Measurements from ENCODE around the gene ITGB2.
A peak's percentile ranks its signal among the peaks of the same experiment; 100 is the strongest.

ITGB2 gene

GRCh38 chr21:44911384-44912157 lies 9.1 kb downstream of the ITGB2 start:
- peak in 52 of 58 donors; percentile 27 to 84 (median 66) for DNase-seq

- DNase-seq = no peak
These were observed 9.7 kb downstream of the ITGB2 start for GRCh38 chr21:44911068-44911383.

DNA sequence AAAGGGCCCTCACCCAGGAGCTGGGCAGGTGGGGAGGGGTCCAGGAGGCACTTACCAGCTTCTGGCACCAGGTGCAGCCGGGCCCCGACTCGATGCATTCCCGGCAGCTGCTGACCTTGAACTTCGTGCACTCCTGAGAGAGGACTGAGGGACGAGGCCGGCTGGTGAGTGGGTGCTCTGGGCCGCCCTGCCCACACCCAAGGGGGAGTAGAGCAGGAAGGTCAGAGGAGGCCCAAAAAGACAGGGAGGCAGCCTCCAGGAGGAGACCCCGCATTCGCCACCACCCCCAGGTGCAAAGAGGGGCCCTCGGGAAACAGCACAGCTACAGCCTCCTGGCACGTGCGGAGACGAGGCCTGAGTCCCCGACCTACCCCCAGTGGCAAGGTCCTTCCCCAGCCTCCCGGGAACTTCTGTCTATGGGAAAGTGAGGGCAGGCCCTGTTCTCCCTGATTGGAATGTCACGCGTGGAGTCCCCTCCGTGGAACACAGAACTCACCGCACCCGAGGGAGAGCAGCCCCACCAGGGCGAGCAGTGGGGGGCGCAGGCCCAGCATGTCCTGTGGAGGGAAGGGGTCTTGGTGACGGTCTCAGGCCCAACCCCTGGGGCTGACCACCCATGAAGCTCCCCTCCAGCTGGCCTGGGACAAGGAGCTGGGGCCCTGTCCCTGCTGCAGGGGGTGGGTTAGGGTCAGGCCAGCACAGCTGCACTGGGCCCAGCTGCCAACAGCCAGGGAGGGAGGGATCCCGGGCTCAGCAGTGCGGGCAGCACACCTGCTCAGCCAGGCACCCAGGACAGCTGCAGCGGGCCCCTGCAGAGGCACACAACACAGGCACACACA lies 10.3 kb downstream of the ITGB2 start:
- no peak for DNase-seq

DNA sequence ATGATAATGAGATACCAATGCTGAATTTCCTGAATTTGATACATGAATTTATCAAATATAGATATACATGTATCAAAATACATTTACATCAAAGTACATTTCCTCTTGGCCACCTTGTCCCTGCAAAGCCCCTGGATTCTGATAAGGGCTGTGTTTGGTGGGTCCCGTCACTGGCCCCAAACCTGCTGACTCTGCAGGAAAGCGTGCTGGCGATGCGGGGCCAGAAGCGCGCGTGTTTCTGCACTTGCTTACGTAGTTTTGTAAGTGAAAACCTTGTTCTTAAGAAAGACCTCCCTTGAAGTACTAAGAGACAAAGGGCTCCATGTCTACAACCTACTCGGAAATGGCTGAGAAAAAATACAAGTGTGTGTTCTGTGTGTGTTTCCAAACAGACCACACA lies 11.0 kb downstream of the ITGB2 start:
- no peak for DNase-seq

DNA sequence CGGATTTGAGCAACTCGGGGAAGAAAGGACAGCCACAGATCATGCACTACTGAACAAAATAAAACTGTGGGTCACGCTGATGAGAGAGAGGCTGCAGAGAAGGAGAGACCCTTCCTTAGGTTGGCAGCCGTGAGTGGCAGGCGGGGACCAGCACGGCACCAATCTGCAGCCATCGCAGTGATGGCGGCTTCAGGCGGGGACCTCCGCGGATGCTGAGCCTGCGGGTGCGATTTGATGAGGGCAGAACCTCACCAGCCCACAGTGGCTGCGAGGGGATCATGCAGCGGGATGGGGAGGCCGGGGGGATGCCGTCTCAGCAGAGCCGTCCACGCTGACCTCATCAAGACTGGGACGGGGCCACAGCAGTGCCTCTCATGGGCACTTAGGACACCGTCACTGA lies 11.8 kb downstream of the ITGB2 start:
- DNase-seq = no peak

DNA sequence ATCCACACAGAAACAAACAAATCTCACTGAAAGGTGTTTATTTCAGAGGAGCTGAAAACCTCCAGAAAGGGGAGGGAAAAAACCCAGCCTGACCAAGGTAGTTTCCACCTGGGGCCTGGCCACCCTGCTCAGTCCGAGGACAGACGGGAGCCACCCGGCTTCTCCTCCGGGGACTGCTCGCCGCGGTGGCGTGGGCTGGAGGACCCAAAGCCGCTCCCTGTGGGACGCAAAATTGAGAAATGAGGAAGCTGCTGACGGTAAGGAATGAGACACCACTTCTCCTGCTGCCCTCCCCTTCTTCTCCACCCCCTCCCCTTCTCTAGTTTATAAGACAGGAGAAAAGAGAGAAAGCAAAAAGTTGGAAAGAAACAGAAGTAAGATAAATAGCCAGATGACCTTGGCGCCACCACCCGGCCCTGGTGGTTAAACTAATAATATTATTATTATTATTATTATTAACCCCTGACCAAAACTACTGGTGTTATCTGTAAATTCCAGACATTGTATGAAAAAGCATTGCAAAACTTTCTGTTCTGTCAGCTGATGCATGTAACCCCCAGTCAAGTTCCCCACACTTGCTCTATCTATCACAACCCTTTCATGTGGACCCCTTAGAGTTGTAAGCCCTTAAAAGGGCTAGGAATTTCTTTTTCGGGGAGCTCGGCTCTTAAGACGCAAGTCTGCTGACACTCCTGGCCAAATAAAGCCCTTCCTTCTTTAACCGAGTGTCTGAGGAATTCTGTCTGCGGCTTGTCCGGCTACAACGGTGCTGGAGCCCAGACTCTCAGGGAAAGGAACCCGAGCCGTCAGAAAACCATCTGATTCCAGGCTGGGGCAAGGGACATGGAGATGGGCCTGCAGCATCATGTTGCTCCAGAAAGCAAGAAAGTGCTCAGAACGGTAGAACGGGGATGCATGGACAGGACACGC lies 12.5 kb downstream of the ITGB2 start:
- DNase-seq = peak in 1 of 58 donors; percentile 22

DNA sequence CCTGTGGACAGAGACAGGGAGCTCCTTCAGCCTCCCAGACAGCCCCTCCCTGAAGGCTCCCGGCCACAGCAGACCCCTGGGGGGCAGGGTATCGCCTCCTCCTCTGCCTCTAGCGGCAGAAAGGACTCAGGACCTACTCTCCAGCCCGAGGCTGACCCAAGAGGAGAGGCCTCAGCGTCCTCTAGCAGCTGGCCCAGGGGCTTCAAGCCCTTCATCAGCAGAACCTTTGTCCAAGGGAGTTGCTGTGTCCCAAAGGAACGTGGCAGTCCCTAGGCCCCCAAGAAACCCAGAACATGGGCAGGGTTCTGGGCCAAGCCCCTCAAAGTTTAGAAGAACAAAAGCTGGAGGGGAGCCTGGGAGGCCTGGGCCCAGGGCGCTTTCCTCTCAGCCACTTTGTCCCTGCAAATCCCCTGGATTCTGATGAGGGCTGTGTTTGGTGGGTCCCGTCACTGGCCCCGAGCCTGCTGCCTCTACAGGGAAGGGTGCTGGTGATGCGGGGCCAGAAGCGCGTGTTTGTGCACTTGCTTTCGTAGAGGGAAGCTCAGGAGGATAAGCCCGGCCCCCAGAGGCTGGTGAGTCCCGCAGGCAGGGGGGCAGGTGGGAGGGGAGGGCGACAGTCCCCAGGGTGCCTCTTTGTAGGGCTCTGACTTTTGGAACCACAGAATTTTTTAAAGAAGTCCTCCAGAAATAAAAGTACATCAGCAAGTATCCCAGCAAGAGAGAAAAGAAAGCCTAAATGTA lies 13.3 kb downstream of the ITGB2 start:
- no peak for DNase-seq

- no peak for DNase-seq
These were observed 15.0 kb downstream of the ITGB2 start for GRCh38 chr21:44905728-44906090.

DNA sequence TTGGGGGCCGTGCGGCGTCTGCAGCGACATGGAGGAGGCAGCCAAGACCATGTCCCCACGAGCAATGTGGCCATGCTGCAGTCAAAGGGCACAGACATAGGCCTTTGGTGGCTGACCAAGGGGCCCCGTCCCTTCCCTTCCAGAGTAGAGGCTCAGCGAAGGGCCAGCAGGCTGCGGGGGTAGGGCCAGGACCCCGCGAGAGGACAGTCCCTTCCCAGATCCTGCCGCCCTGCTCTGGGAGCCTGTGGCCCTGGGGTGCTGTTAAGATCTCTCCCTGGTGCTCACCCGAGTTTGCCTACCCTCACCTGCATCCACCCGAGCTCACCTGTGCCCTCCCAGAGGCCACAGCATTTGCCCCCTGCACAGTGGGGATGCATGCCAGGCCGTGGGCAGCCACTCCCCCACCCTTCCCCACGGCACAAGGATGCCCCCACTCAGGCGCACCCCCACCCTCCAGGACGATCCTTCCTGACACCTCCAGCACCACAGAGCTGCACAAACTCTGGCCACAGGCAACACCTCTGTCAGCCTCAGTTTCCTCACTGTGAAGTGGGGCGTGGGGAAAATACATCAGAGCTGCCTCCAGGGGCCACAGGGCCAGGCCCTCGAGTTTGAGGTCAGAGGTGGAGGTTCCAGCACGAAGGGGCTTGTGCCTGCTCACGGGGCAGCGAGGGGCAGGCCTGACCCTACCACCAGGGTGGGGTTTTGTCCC lies 15.5 kb downstream of the ITGB2 start:
- no peak for DNase-seq

- DNase-seq = no peak
These were observed 16.4 kb downstream of the ITGB2 start for GRCh38 chr21:44904141-44904923.

DNA sequence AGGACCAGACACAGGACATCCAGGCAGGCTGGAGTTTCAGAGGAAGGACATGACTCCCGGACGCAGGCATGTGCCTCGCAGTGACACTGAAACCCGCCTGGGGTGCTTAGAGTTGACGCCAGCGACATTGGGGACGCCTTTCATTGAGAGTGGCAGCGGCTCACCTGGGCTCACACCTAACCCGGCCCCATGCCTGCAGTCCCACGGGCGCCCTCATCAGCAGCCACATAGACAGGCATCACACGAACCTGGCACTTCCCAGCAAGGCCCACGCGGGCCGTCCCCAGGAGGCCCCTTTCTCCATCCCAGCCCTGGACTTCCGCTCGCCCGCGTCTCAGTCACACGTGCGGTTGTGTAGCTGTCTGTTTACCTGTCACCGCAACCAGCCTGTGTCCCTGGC lies 17.0 kb downstream of the ITGB2 start:
- DNase-seq = no peak

- no peak for DNase-seq
These were observed 17.5 kb downstream of the ITGB2 start for GRCh38 chr21:44903050-44903685.

DNA sequence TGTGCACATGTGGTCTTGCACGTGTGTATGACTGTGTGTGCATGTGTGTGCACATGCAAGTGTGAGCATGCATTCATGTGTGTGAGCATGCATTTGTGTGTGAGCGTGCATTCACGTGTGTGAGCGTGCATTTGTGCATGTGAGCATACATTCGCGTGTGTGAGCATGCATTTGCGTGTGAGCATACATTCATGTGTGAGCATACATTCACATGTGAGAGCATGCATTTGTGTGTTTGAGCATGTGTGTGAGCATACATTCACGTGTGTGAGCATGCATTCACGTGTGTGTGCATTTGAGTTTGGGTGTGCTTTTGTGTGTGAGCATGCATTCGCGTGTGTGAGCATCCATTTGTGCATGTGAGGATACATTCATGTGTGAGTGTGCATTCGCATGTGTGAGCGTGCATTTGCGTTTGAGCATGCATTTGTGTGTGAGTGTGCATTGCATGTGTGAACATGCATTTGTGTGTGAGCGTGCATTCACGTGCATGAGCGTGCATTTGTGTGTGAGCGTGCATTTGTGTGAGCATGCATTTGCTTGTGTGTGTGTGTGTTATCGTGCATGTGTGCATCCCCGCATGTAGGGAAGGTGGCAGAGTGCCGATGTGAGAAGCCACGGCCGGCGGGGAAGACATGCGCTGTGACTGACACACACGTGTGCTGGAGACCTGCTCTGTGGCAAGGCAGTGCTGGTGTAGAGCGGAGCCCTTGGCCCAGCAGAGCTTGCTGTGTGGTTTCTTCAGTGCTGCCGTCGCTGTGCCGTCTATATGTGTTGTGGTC lies 18.2 kb downstream of the ITGB2 start:
- DNase-seq = no peak

DNA sequence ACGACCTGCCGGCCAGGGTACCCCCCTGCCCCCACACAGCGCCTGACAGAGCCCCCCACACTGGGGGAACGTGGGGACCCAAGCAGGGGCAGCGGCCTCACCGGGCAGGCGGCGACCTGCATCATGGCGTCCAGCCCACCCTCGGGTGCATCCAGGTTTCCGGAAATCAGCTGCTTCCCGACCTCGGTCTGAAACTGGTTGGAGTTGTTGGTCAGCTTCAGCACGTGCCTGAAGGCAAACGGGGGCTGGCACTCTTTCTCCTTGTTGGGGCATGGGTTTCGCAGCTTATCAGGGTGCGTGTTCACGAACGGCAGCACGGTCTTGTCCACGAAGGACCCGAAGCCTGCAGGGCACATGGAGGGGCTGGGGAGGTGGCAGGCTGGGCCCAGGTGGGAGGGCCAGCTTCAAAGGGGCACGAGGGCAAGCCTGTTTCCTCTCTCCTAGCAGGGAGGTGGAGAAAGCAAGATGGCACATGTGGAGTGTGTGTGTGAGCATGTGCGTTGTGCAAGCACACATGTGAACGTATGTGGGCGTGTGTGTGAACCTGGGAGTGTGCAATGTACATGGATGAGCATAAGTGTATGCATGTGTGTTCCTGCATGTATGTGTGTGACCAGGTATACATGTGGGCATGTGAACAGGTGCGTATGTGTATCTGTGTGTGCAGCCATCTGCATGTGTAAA lies 19.2 kb downstream of the ITGB2 start:
- no peak for DNase-seq

- no peak for DNase-seq
These were observed 20.0 kb downstream of the ITGB2 start for GRCh38 chr21:44900559-44901251.

DNA sequence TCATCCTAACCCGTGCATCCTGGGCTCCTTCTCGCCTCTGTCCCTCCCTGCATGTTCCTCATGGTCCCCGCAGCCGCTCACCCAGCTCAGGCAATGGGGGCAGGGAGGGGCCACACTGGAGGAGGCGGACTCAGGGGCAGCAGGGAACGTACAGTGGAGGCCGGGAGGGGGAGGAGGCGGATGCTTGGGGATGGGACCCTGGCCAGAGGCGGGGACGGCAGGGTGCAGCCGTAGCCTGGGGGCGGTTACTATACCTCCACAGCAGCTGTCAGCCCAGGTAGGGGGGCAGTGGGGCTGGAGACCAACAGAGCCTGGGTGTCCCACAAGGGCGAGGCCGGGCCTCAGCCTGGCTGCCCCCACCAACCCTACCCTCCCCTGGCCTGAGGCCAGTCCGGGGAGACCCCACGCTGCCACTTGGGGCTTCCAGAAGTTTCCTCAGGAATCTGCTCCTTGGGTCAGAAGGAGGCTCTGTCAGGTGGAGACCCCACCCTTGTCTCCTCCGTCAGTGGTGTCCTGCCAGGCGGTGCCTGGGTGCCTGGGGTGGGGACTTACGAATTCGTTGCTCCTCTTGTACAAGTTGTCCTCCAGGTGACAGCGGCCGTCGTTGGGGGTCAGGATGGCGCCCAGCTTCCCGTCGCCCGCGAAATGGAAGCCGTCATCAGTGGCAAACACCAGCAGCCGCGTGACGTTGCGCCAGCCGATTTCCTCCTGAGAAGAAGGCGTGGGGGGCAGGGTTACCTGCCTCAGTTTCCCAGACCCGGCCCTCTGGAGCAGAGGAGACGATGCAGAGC lies 20.7 kb downstream of the ITGB2 start:
- DNase-seq = no peak

All from anterior cingulate cortex (tissue), 58 donors.